ENCODE results near the gene U2AF2.

Gene U2AF2

GRCh38 chr19:55677572-55678028, 22.8 kb downstream of the U2AF2 start:
- no peak for DNase-seq

GRCh38 chr19:55678121-55678671, 23.4 kb downstream of the U2AF2 start:
- peak; percentile 32 for DNase-seq

GRCh38 chr19:55679343-55680257, 24.8 kb downstream of the U2AF2 start:
- no peak for DNase-seq

- DNase-seq, result no peak
Observed at GRCh38 chr19:55680339-55681130, 25.7 kb downstream of the U2AF2 start.

GRCh38 chr19:55681131-55682092, 26.6 kb downstream of the U2AF2 start:
- DNase-seq, result no peak

- no peak for DNase-seq
Observed at GRCh38 chr19:55683449-55684261, 28.8 kb downstream of the U2AF2 start.

GRCh38 chr19:55684946-55685681, 30.3 kb downstream of the U2AF2 start:
- no peak for DNase-seq

- DNase-seq, result no peak
Observed at GRCh38 chr19:55685776-55686175, 30.9 kb downstream of the U2AF2 start.

GRCh38 chr19:55686311-55687050, 31.6 kb downstream of the U2AF2 start:
- no peak for DNase-seq

GRCh38 chr19:55687281-55688201, 32.7 kb downstream of the U2AF2 start:
- DNase-seq, result no peak

GRCh38 chr19:55688422-55689218, 33.8 kb downstream of the U2AF2 start:
- no peak for DNase-seq

GRCh38 chr19:55689411-55690108, 34.7 kb downstream of the U2AF2 start:
- no peak for DNase-seq

- DNase-seq, result no peak
Observed at GRCh38 chr19:55690109-55690768, 35.4 kb downstream of the U2AF2 start.

- no peak for DNase-seq
Observed at GRCh38 chr19:55690769-55691545, 36.1 kb downstream of the U2AF2 start.

- no peak for DNase-seq
Observed at GRCh38 chr19:55691561-55692481, 37.0 kb downstream of the U2AF2 start.

All from CD4-positive, alpha-beta T cell treated with Interleukin-10 for 1 hour (primary cell).